ENCODE measurements around the gene MICALL2. TPM values are rescaled to one million over a fixed set of nuclear protein-coding genes. Genes with fewer than 3 reads are reported as not detected.

MICALL2 gene
- total and polyA plus RNA-seq, 4 donors, result 19.0 to 70.6 (median 41.0) TPM

- H3K9ac ChIP-seq (ENCODE audit: insufficient read depth in 1 of 2, low read length in 2 of 2), result no peak overlapping the region
- TF ChIP-seq, protein P1, sequence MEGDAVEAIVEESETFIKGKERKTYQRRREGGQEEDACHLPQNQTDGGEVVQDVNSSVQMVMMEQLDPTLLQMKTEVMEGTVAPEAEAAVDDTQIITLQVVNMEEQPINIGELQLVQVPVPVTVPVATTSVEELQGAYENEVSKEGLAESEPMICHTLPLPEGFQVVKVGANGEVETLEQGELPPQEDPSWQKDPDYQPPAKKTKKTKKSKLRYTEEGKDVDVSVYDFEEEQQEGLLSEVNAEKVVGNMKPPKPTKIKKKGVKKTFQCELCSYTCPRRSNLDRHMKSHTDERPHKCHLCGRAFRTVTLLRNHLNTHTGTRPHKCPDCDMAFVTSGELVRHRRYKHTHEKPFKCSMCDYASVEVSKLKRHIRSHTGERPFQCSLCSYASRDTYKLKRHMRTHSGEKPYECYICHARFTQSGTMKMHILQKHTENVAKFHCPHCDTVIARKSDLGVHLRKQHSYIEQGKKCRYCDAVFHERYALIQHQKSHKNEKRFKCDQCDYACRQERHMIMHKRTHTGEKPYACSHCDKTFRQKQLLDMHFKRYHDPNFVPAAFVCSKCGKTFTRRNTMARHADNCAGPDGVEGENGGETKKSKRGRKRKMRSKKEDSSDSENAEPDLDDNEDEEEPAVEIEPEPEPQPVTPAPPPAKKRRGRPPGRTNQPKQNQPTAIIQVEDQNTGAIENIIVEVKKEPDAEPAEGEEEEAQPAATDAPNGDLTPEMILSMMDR (IDR thresholded peaks at IDR 0.05; ENCODE audit: control extremely low read depth, extremely low read depth), result no peak
- H3K27ac ChIP-seq (ENCODE audit: low read depth in 1 of 2, low read length in 1 of 2), result no peak overlapping the region
- peaks cover 3 to 52% (median 16%) of the 10 kb centered on the region in 4 donors for H3K36me3 ChIP-seq (ENCODE audit: control insufficient read depth in 4 of 4, insufficient read depth in 4 of 4, low read length in 4 of 4)
- ATAC-seq (ENCODE audit: insufficient read depth, low FRiP score) (no peak), DNase-seq (no peak)
- WGBS, 2 donors, result 91 to 96% methylated on average over 21 of the region's 21 CpGs
- peaks cover 0 to 14% (median 5%) of the 10 kb centered on the region in 5 donors for H3K4me1 ChIP-seq (ENCODE audit: control insufficient read depth in 5 of 5, insufficient read depth in 5 of 5, low read length in 5 of 5)
- H3K9me3 ChIP-seq (ENCODE audit: control insufficient read depth in 4 of 4, insufficient read depth in 3 of 4, low read length in 3 of 4), result no peaks in the 10 kb centered on the region
- no peak overlapping the region for H3K4me3 ChIP-seq
- no peaks in the 10 kb centered on the region for H3K27me3 ChIP-seq (ENCODE audit: control insufficient read depth in 3 of 3, insufficient read depth in 3 of 3, low read length in 2 of 3)
Observed at GRCh38 chr7:1501487-1502270, 42.4 kb upstream of the MICALL2 start.

DNA sequence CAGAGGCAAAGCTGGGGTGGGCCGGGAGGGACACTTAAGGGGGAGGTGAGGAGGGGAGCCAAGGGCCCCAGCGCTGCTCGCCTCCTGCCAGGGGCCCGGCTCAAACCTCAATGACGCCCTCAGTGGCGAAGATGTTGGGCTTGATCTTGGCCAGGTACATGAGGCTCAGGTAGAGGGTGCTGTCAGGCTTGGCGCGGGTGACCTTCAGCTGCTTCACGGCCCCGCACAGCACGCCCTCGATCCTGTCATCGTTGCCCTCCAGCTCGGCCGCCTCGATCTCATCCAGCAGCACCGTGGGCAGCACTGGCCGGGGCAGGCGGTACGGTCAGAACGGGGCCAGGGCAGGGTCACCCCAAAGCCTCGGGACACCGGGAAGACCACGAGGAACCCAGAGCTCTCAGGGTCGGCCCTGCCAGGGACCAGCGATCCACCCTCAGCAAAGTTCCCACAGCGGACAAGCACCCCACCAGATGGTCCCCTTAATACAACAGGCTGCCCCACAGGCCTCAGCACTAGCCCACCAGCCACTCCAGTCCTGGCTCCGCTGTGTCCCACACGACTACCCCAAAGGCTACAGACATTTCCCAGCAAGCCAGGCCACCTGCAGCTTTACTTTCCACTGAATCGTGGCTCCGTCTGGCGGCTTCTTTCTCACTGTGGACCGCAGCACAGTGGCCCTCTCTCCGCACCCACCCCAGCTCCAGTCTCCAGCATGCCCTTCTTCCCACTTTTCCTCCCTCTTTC lies 41.0 kb upstream of the MICALL2 start:
- no peak overlapping the region for H3K4me3 ChIP-seq
- TF ChIP-seq, protein P1 (IDR thresholded peaks at IDR 0.05; ENCODE audit: control extremely low read depth, extremely low read depth), result no peak
- peaks cover 0 to 14% (median 5%) of the 10 kb centered on the region in 5 donors for H3K4me1 ChIP-seq (ENCODE audit: control insufficient read depth in 5 of 5, insufficient read depth in 5 of 5, low read length in 5 of 5)
- 96 to 97% methylated on average over 33 to 34 of the region's 34 CpGs for WGBS, 2 donors
- H3K9ac ChIP-seq (ENCODE audit: insufficient read depth in 1 of 2, low read length in 2 of 2), result no peak overlapping the region
- peaks cover 6 to 63% (median 16%) of the 10 kb centered on the region in 4 donors for H3K36me3 ChIP-seq (ENCODE audit: control insufficient read depth in 4 of 4, insufficient read depth in 4 of 4, low read length in 4 of 4)
- no peak for DNase-seq
- H3K27ac ChIP-seq (ENCODE audit: low read depth in 1 of 2, low read length in 1 of 2), result no peak overlapping the region
- H3K27me3 ChIP-seq (ENCODE audit: control insufficient read depth in 3 of 3, insufficient read depth in 3 of 3, low read length in 2 of 3), result no peaks in the 10 kb centered on the region
- no peaks in the 10 kb centered on the region for H3K9me3 ChIP-seq (ENCODE audit: control insufficient read depth in 4 of 4, insufficient read depth in 3 of 4, low read length in 3 of 4)
- no peak for ATAC-seq (ENCODE audit: insufficient read depth, low FRiP score)

- ATAC-seq (ENCODE audit: insufficient read depth, low FRiP score), result no peak
Observed at GRCh38 chr7:1499367-1500029, 40.2 kb upstream of the MICALL2 start.

More at GRCh38 chr7:1499367-1500029, 40.2 kb upstream of the MICALL2 start:
- no peak for DNase-seq
- Histone ChIP-seq H3K4me1 (ENCODE audit: control insufficient read depth in 5 of 5, insufficient read depth in 5 of 5, low read length in 5 of 5) (peaks cover 0 to 14% (median 5%) of the 10 kb centered on the region in 5 donors), H3K27ac (ENCODE audit: low read depth in 1 of 2, low read length in 1 of 2) (no peak overlapping the region), H3K36me3 (ENCODE audit: control insufficient read depth in 4 of 4, insufficient read depth in 4 of 4, low read length in 4 of 4) (peaks cover 6 to 71% (median 19%) of the 10 kb centered on the region in 4 donors), H3K4me3 (no peak overlapping the region), H3K9me3 (ENCODE audit: control insufficient read depth in 4 of 4, insufficient read depth in 3 of 4, low read length in 3 of 4) (no peaks in the 10 kb centered on the region), H3K9ac (ENCODE audit: insufficient read depth in 1 of 2, low read length in 2 of 2) (no peak overlapping the region), H3K27me3 (ENCODE audit: control insufficient read depth in 3 of 3, insufficient read depth in 3 of 3, low read length in 2 of 3) (no peaks in the 10 kb centered on the region)
- 91 to 92% methylated on average over 31 to 33 of the region's 33 CpGs for WGBS, 2 donors
- TF ChIP-seq, protein P1 (IDR thresholded peaks at IDR 0.05; ENCODE audit: control extremely low read depth, extremely low read depth), result no peak
